LNCaP clone FGC (cell line): ENCODE data around the gene RASA3.

Experiments used
- DNase-seq: peaks from one replicate; pipeline ENCODE4 v3.0.0-alpha.2; 2011; ENCODE audit warnings: low read depth
- H3K4me3 ChIP-seq: 2 replicates; pipeline ENCODE4 v1.5.1; 2011; ENCODE audit warnings: mild to moderate bottlenecking, low read depth, low read length, control low read depth
- TF ChIP-seq, protein P1 (sequence below): IDR thresholded peaks from 2 replicates; pipeline ENCODE4 v1.5.1; 2012; ENCODE audit warnings: mild to moderate bottlenecking; ENCODE audit not compliant: control insufficient read depth, insufficient read depth; ENCODE audit errors: extremely low read depth

RASA3 gene

DNA sequence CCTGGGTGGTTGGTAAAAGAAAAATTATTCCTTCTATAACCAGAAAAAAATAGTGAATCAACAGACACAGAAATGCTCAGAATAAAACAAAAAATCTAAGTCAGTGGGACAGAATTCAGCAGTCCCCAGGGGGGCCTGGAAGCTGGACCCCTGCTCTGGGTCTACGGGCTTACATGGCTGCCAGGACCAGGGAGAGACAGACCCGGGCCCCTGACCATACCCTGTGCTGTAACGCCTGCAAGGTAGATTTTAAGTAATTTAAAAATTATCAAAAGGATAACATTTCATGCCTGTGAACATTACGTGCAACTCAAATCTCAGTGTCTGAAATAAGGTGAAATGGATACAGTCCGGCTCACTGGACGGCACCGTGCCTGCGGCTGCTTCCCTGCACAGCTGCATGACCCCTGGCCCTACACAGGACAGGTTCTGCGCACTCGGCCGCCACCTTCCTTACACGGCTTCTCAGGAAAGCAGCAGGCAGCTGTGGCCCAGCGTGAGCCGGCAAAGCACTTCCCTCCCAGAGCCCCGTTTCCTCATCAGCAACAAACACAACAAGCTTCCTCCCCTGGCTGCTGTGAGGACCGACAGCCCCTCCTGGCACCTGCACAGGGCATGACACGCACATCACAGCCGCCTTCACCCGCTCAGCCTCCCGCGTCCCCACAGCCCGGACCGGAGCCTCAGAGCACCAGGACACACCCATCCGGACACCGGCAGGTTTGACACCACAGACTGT lies 22.2 kb downstream of the RASA3 start:
- DNase-seq: no peak
- no peak overlapping the region for H3K4me3 ChIP-seq
- TF ChIP-seq, protein P1, sequence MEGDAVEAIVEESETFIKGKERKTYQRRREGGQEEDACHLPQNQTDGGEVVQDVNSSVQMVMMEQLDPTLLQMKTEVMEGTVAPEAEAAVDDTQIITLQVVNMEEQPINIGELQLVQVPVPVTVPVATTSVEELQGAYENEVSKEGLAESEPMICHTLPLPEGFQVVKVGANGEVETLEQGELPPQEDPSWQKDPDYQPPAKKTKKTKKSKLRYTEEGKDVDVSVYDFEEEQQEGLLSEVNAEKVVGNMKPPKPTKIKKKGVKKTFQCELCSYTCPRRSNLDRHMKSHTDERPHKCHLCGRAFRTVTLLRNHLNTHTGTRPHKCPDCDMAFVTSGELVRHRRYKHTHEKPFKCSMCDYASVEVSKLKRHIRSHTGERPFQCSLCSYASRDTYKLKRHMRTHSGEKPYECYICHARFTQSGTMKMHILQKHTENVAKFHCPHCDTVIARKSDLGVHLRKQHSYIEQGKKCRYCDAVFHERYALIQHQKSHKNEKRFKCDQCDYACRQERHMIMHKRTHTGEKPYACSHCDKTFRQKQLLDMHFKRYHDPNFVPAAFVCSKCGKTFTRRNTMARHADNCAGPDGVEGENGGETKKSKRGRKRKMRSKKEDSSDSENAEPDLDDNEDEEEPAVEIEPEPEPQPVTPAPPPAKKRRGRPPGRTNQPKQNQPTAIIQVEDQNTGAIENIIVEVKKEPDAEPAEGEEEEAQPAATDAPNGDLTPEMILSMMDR: no peak

GRCh38 chr13:114109641-114110041 lies 22.8 kb downstream of the RASA3 start:
- TF ChIP-seq, protein P1: no peak
- no peak overlapping the region for H3K4me3 ChIP-seq
- no peak for DNase-seq

DNA sequence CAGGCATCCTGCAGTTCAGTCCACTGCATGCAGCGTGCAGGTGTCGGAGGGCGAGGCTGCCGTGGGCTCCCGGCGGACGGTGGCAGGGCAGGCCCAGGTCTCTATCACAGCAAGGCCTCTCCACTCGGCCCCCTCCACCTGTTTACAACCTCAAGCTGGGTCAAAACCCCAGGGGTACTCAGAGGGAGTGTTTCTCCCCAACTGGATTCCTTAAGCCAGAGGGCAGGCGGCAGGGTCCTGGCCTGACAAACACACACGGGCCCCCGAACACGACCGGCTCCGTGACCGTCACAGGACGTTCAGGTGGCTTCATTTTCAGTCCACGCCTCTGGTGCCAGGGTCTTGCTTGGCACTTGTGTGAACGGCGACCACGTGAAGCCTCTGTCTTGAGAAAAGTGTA lies 23.5 kb downstream of the RASA3 start:
- TF ChIP-seq, protein P1: no peak
- DNase-seq: no peak

DNA sequence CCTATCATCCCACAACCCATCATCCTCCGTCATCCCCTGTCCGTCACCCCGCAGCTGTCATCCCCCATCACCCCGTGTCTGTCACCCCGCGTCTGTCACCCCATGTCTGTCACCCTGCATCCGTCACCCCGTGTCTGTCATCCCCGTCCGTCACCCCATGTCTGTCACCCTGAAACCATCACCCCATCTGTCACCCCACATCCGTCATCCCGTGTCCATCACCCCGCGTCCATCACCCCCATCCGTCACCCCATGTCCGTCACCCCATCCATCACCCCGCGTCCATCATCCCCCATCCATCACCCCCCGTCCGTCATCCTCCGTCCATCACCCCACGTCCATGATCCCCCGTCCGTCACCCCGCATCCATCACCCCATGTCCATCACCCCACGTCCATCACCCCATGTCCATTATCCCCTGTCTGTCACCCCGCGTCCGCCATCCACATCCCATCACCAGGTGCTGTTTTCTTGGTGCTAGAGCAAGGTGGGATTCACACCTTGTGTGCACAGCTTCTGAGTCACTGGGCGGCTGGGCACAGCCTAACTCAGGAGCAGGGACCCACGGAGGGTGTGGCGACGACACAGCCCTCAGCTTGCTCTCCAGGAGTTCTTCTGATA lies 24.2 kb downstream of the RASA3 start:
- H3K4me3 ChIP-seq: no peak overlapping the region
- TF ChIP-seq, protein P1: no peak
- no peak for DNase-seq

More for the DNA sequence above, 23.5 kb downstream of the RASA3 start:
- H3K4me3 ChIP-seq: no peak overlapping the region

DNA sequence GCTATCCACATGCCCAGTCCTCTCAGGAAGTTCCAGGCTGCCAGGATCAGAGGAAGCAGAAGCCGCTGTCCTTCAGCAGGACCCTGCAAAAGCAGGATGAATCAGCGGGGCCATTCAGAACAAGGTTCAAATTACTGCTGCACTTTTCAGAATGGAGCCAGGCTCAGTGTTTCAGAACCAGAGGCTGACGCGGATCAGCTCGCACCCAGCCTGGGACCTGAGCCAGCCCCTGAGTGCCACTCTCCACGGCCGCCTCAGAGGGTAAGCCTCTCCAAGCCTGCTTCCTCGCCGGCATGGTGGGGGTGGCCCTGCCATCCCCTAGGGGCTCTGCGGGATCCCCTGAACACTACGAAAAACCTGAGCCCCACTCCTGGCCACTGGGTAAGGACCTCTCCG lies 24.7 kb downstream of the RASA3 start:
- TF ChIP-seq, protein P1: no peak
- no peak overlapping the region for H3K4me3 ChIP-seq
- no peak for DNase-seq

- DNase-seq: no peak
- no peak overlapping the region for H3K4me3 ChIP-seq
- TF ChIP-seq, protein P1: no peak
These were observed 25.3 kb downstream of the RASA3 start for GRCh38 chr13:114106991-114107685.
